ENCODE data around the gene ZSCAN16. TPM values are rescaled to one million over a fixed set of nuclear protein-coding genes. Genes with fewer than 3 reads are reported as not detected.

Gene ZSCAN16
- total and polyA plus RNA-seq, 9 of the 15 experiments (the other 6 are each of a cell fraction or from before 2014, with no cell fraction given) = 0.08 TPM; not detected in 8

DNA sequence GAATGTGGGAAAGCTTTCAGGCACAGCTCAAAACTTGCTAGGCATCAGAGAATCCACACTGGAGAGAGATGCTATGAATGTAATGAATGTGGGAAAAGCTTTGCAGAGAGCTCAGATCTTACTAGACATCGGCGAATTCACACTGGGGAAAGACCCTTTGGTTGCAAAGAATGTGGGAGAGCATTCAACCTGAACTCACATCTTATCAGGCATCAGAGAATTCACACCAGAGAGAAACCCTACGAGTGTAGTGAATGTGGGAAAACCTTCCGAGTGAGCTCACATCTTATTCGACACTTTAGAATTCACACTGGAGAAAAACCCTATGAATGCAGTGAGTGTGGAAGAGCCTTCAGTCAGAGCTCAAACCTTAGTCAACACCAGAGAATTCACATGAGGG, 35.4 kb upstream of the ZSCAN16 start (continued):
- TF ChIP-seq, protein P1, sequence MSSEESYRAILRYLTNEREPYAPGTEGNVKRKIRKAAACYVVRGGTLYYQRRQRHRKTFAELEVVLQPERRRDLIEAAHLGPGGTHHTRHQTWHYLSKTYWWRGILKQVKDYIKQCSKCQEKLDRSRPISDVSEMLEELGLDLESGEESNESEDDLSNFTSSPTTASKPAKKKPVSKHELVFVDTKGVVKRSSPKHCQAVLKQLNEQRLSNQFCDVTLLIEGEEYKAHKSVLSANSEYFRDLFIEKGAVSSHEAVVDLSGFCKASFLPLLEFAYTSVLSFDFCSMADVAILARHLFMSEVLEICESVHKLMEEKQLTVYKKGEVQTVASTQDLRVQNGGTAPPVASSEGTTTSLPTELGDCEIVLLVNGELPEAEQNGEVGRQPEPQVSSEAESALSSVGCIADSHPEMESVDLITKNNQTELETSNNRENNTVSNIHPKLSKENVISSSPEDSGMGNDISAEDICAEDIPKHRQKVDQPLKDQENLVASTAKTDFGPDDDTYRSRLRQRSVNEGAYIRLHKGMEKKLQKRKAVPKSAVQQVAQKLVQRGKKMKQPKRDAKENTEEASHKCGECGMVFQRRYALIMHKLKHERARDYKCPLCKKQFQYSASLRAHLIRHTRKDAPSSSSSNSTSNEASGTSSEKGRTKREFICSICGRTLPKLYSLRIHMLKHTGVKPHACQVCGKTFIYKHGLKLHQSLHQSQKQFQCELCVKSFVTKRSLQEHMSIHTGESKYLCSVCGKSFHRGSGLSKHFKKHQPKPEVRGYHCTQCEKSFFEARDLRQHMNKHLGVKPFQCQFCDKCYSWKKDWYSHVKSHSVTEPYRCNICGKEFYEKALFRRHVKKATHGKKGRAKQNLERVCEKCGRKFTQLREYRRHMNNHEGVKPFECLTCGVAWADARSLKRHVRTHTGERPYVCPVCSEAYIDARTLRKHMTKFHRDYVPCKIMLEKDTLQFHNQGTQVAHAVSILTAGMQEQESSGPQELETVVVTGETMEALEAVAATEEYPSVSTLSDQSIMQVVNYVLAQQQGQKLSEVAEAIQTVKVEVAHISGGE (CRISPR knock-in tag; IDR thresholded peaks at IDR 0.05) = peak in 1 of 3 experiments; percentile 7; a peak in 1 of 6 replicates
- TF ChIP-seq JUN (IDR thresholded peaks at IDR 0.05; ENCODE audit: borderline replicate concordance, low read depth, low read length) = 0 out of 2 replicates have a peak, but pooled peaks have one; percentile 40
- no peak for TF ChIP-seq JUN (CRISPR knock-in tag; IDR thresholded peaks at IDR 0.05; ENCODE audit: borderline replicate concordance)
- TF ChIP-seq CBX1 (IDR thresholded peaks at IDR 0.05; ENCODE audit: low read depth) = peak; percentile 45; the same call in 1 of the 2 replicates
- TF ChIP-seq, protein P2, sequence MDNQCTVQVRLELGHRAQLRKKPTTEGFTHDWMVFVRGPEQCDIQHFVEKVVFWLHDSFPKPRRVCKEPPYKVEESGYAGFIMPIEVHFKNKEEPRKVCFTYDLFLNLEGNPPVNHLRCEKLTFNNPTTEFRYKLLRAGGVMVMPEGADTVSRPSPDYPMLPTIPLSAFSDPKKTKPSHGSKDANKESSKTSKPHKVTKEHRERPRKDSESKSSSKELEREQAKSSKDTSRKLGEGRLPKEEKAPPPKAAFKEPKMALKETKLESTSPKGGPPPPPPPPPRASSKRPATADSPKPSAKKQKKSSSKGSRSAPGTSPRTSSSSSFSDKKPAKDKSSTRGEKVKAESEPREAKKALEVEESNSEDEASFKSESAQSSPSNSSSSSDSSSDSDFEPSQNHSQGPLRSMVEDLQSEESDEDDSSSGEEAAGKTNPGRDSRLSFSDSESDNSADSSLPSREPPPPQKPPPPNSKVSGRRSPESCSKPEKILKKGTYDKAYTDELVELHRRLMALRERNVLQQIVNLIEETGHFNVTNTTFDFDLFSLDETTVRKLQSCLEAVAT (IDR thresholded peaks at IDR 0.05) = no peak
- TF ChIP-seq CREM (IDR thresholded peaks at IDR 0.05; ENCODE audit: low read depth) = no peak
- no peak for TF ChIP-seq TAF7 (tag; IDR thresholded peaks at IDR 0.05)
- no peak for TF ChIP-seq HEY1 (CRISPR knock-in tag; IDR thresholded peaks at IDR 0.05; ENCODE audit: borderline replicate concordance)
- TF ChIP-seq SMARCB1 (IDR thresholded peaks at IDR 0.05; ENCODE audit: insufficient read length, low read depth) = no peak
- TF ChIP-seq, protein P3, sequence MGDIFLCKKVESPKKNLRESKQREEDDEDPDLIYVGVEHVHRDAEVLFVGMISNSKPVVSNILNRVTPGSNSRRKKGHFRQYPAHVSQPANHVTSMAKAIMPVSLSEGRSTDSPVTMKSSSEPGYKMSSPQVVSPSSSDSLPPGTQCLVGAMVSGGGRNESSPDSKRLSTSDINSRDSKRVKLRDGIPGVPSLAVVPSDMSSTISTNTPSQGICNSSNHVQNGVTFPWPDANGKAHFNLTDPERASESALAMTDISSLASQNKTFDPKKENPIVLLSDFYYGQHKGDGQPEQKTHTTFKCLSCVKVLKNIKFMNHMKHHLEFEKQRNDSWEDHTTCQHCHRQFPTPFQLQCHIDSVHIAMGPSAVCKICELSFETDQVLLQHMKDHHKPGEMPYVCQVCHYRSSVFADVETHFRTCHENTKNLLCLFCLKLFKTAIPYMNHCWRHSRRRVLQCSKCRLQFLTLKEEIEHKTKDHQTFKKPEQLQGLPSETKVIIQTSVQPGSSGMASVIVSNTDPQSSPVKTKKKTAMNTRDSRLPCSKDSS (IDR thresholded peaks at IDR 0.05; ENCODE audit: low read depth, partially characterized antibody) = peak; percentile 97
- TF ChIP-seq ZNF445 (CRISPR knock-in tag; IDR thresholded peaks at IDR 0.05; ENCODE audit: low read depth) = no peak
- TF ChIP-seq MECOM (CRISPR knock-in tag; IDR thresholded peaks at IDR 0.05) = no peak
- TF ChIP-seq, protein P4, sequence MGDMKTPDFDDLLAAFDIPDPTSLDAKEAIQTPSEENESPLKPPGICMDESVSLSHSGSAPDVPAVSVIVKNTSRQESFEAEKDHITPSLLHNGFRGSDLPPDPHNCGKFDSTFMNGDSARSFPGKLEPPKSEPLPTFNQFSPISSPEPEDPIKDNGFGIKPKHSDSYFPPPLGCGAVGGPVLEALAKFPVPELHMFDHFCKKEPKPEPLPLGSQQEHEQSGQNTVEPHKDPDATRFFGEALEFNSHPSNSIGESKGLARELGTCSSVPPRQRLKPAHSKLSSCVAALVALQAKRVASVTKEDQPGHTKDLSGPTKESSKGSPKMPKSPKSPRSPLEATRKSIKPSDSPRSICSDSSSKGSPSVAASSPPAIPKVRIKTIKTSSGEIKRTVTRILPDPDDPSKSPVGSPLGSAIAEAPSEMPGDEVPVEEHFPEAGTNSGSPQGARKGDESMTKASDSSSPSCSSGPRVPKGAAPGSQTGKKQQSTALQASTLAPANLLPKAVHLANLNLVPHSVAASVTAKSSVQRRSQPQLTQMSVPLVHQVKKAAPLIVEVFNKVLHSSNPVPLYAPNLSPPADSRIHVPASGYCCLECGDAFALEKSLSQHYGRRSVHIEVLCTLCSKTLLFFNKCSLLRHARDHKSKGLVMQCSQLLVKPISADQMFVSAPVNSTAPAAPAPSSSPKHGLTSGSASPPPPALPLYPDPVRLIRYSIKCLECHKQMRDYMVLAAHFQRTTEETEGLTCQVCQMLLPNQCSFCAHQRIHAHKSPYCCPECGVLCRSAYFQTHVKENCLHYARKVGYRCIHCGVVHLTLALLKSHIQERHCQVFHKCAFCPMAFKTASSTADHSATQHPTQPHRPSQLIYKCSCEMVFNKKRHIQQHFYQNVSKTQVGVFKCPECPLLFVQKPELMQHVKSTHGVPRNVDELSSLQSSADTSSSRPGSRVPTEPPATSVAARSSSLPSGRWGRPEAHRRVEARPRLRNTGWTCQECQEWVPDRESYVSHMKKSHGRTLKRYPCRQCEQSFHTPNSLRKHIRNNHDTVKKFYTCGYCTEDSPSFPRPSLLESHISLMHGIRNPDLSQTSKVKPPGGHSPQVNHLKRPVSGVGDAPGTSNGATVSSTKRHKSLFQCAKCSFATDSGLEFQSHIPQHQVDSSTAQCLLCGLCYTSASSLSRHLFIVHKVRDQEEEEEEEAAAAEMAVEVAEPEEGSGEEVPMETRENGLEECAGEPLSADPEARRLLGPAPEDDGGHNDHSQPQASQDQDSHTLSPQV (IDR thresholded peaks at IDR 0.05) = no peak
- peak in 1 of 2 experiments; percentile 39; a peak in 1 of 4 replicates for TF ChIP-seq TRIM24 (IDR thresholded peaks at IDR 0.05)
- peak; percentile 88 for TF ChIP-seq XRCC3 (IDR thresholded peaks at IDR 0.05)
- peak; percentile 90 for TF ChIP-seq CBX5 (IDR thresholded peaks at IDR 0.05; ENCODE audit: borderline replicate concordance, low read depth)
- TF ChIP-seq TAF1 (IDR thresholded peaks at IDR 0.05; ENCODE audit: control insufficient read depth, extremely low read depth, insufficient read depth, low read length, severe bottlenecking) = no peak
- TF ChIP-seq SUPT5H (IDR thresholded peaks at IDR 0.05) = no peak
- 0 out of 2 replicates have a peak, but pooled peaks have one; percentile 22 for TF ChIP-seq MTA1 (IDR thresholded peaks at IDR 0.05; ENCODE audit: borderline replicate concordance)
